HuH-7 (cell line): ENCODE measurements around the gene UNC13B.
"Not testable (repeated sequence)": the region's sequence is repeated elsewhere in the genome, so short reads cannot be mapped to it uniquely, and the experiment has no call there.

ENCODE experiments used
- DNase-seq: peaks from one replicate; pipeline ENCODE4 v3.0.0; 2011; ENCODE audit warnings: low spot score

The UNC13B gene

GRCh38 chr9:35380039-35380438 lies 218.2 kb downstream of the UNC13B start:
- DNase-seq = no peak

- DNase-seq = no peak
Observed at GRCh38 chr9:35380619-35381018, 218.8 kb downstream of the UNC13B start.

GRCh38 chr9:35385042-35385441 lies 223.2 kb downstream of the UNC13B start:
- no peak for DNase-seq

- no peak for DNase-seq
Observed at GRCh38 chr9:35395076-35395705, 233.4 kb downstream of the UNC13B start.

GRCh38 chr9:35395706-35396101 lies 233.9 kb downstream of the UNC13B start:
- no peak for DNase-seq

- no peak for DNase-seq
Observed at GRCh38 chr9:35396560-35397215, 234.9 kb downstream of the UNC13B start.

- DNase-seq = no peak
Observed at GRCh38 chr9:35397216-35397698, 235.4 kb downstream of the UNC13B start.

GRCh38 chr9:35397923-35398322 lies 236.1 kb downstream of the UNC13B start:
- DNase-seq = no peak

GRCh38 chr9:35398651-35399335 lies 237.0 kb downstream of the UNC13B start:
- no peak for DNase-seq

- DNase-seq = no peak
Observed at GRCh38 chr9:35404865-35405264, 243.1 kb downstream of the UNC13B start.

- DNase-seq = no peak
Observed at GRCh38 chr9:35406183-35406959, 244.6 kb downstream of the UNC13B start.

- DNase-seq = no peak
Observed at GRCh38 chr9:35407846-35408245, 246.0 kb downstream of the UNC13B start.

GRCh38 chr9:35409434-35409833 lies 247.6 kb downstream of the UNC13B start:
- DNase-seq = not testable (repeated sequence)

GRCh38 chr9:35414889-35415288 lies 253.1 kb downstream of the UNC13B start:
- peak; percentile 30 for DNase-seq

GRCh38 chr9:35415402-35416097 lies 253.7 kb downstream of the UNC13B start:
- peak; percentile 18 for DNase-seq

- DNase-seq = no peak
Observed at GRCh38 chr9:35416098-35416427, 254.3 kb downstream of the UNC13B start.

GRCh38 chr9:35422346-35422745 lies 260.5 kb downstream of the UNC13B start:
- DNase-seq = no peak

- no peak for DNase-seq
Observed at GRCh38 chr9:35422753-35423152, 260.9 kb downstream of the UNC13B start.

GRCh38 chr9:35423499-35423898 lies 261.7 kb downstream of the UNC13B start:
- peak; percentile 44 for DNase-seq

- DNase-seq = no peak
Observed at GRCh38 chr9:35424356-35425352, 262.8 kb downstream of the UNC13B start.

- no peak for DNase-seq
Observed at GRCh38 chr9:35426627-35427026, 264.8 kb downstream of the UNC13B start.
